NK-92 treated with Interleukin-12 subunit alpha and Interleukin-12 subunit beta, amount 100 ng/mL, for 24 hours (cell line): ENCODE measurements around the gene PHKG2.
A peak's percentile ranks its signal among the peaks of the same experiment; 100 is the strongest.

ENCODE experiments used
- DNase-seq: peaks from one replicate; lab custom pipeline; 2025; lab: John Stamatoyannopoulos, UW

The PHKG2 gene

DNA sequence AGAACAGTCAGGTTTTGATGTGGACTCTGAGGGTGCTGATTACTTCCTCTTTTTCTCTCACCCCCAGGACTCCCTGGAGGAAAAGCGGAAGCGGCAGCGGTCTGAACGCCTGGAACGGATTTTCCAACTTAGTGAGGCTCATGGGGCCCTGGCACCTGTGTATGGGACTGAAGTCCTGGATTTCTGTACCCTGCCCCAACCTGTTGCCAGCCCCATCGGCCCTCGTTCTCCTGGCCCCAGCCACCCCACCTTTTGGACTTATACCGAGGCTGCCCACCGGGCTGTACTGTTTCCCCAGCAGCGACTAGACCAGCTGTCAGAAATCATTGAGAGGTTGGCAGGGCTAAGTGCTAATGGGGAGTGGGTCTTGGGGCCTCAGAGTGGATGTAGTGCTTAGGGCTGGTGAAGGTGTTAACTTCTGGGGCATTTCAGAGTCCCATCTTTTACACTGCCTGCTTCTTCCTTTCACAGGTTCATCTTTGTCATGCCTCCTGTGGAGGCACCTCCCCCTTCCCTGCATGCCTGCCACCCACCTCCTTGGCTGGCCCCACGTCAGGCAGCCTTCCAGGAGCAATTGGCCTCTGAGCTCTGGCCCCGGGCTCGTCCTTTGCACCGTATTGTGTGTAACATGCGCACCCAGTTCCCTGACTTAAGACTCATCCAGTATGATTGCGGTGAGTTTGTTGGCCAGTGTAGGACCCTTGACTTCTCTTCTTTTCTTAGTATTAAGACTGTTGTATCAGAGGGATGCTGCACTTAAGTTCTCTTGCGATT, 19.1 kb upstream of the PHKG2 start:
- DNase-seq, result no peak

DNA sequence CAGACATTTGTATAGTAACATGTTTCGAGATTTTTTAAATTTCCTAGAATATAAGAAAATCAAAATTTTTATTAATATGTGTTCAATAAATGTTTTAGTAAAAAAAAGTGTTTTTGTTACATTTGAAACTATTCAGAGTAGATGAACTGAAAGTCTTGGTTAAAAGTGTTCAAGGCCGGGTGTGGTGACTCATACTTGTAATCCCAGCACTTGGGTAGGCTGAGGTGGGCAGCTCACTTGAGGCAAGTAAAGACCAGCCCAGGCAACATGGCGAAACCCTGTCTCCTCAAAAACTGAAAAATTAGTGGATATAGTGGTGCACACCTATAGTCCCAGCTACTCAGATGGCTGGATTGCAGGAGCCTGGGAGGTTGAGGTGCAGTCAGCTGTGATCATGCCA, 16.8 kb upstream of the PHKG2 start:
- DNase-seq, result no peak

DNA sequence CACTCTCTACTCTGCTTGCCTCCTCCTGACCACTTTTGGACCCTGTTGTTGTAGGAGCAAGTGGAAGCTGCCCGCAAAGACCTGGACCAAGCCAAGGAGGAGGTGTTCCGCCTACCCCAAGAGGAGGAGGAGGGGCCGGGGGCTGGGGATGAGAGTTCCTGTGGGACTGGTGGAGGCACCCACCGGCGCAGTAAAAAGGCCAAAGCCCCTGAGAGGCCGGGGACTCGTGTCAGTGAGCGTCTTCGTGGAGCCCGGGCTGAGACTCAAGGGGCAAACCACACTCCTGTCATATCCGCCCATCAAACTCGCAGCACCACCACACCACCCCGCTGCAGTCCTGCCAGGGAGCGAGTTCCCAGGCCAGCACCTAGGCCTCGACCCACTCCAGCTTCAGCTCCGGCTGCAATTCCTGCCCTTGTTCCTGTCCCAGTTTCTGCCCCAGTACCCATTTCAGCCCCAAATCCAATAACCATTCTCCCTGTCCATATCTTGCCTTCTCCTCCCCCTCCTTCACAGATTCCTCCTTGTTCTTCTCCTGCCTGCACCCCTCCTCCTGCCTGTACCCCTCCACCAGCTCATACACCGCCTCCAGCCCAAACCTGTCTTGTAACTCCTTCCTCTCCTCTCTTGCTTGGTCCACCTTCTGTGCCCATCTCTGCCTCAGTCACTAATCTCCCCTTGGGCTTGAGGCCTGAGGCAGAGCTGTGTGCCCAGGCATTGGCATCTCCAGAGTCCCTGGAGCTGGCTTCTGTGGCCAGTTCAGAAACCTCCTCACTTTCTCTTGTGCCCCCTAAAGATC, 11.0 kb upstream of the PHKG2 start:
- no peak for DNase-seq

DNA sequence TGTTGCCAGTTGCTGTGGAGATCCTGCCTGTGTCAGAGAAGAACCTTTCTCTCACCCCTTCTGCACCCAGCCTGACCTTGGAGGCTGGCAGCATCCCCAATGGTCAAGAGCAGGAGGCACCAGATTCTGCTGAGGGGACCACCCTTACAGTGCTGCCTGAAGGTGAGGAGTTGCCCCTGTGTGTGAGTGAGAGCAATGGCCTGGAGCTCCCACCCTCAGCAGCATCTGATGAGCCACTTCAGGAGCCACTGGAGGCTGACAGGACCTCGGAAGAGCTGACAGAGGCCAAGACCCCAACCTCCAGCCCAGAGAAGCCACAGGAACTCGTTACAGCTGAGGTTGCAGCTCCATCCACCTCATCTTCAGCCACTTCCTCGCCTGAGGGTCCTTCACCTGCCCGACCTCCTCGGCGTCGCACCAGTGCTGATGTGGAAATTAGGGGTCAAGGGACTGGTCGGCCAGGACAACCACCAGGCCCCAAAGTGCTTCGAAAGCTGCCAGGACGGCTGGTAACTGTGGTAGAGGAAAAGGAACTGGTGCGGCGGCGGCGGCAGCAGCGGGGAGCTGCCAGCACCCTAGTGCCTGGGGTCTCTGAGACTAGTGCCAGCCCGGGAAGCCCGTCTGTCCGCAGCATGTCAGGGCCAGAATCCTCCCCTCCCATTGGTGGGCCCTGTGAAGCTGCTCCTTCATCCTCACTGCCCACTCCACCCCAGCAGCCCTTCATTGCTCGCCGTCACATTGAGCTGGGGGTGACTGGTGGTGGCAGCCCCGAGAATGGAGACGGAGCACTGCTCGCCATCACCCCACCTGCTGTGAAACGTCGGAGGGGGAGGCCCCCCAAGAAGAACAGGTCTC, 10.2 kb upstream of the PHKG2 start:
- DNase-seq, result no peak

DNA sequence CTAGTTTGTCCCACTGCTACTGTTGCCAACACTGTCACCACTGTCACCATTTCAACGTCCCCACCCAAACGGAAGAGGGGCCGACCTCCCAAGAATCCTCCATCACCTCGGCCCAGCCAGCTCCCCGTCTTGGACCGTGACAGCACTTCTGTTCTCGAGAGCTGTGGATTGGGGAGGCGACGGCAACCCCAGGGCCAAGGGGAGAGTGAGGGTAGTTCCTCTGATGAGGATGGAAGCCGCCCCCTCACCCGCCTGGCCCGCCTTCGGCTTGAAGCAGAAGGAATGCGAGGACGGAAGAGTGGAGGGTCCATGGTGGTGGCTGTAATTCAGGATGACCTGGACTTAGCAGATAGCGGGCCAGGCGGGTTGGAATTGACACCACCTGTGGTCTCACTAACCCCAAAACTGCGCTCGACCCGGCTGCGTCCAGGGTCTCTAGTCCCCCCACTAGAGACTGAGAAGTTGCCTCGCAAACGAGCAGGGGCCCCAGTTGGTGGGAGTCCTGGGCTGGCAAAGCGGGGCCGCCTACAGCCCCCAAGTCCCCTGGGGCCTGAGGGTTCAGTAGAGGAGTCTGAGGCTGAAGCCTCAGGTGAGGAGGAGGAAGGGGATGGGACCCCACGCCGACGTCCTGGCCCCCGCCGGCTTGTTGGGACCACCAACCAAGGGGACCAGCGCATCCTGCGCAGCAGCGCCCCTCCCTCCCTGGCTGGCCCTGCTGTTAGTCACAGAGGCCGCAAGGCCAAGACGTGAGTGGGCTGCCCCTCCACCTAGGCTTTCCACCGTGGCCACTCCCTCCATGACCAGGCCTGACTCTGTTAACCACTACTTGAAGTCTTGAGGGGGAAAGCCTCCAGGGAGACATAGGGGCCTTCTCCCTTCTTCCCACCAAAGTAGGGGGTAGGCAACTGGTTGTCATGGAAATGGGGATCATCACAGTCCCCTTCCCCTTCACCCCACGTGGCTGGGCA, 9.0 kb upstream of the PHKG2 start:
- no peak for DNase-seq

DNA sequence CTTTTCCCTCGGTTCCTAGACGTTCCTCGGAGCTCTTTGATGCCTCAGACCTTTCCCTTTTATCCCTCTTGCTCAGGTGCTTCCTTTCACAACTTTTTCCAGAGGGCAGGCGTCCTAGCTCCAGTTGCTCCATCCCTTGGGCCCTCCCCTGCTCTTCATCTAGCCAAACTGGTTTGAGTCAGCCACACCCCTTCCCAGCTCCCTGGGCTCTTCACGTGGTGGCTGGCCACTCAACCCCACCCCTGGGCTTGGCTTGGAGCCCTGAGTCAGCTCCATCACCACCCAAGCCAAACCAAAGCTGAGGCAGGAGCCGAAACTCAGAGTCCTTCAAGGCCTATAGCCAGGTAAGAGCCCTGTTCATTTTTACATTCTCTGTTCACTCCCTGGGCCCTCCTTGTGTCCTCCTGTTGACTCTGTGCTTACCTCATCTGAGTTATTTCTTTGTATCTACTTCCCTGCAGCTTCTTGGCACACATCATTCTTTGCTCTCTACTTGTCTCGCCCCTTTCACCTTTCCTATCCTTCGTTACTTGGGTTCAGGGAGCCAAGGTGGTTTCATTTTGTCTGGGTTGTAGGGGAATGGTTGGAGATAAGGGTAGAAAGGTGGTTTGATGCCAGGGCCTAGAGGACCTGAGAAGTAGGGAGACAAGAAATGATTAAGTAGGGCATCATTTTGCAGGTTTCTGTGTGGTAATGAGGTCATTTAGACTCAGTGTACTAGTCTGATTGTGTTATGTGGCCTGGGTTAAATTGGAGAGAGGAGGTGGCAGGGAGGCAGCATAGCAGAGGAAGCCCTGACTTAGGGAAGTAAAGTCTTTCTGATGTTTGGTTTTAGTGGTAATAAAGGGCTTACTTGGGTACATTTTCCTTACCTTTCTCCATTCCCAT, 7.6 kb upstream of the PHKG2 start:
- DNase-seq, result no peak

DNA sequence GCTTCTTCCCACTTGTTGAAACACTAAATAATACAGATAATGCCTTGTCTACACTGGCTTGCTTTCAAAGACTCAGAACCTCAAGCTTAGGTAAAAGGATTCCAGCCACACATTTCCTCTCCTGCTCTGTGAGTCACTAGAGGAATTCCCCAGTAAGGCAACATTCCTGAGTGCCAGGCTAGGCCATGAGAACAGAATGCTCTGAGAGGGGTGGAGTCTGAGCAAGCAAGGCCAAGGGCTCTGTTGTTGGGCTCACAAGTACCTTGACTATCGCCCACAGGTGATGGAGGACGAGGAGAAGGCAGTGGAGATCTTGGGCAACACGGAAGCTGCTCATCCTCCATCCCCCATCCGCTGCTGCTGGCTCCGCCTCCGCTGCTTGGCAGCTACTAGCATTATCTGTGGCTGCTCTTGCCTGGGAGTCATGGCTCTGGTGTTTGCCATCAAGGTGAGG, 6.7 kb upstream of the PHKG2 start:
- DNase-seq, result no peak

DNA sequence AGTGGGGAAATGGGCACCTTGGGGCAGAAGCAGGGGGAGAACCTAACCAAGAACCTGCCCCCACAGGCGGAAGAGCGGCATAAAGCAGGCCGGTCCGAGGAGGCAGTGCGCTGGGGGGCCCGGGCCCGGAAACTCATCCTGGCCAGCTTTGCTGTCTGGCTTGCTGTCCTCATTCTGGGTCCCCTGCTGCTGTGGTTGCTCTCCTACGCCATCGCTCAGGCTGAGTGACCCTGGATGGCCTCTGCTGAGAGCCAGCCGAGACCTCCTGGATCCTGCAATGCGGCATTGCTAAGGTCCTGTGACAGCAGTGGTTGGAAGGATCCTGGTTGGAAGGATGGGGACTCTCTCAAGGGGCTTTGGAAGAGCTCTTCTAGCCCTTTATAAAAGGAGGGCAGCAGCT, 4.5 kb upstream of the PHKG2 start:
- no peak for DNase-seq

DNA sequence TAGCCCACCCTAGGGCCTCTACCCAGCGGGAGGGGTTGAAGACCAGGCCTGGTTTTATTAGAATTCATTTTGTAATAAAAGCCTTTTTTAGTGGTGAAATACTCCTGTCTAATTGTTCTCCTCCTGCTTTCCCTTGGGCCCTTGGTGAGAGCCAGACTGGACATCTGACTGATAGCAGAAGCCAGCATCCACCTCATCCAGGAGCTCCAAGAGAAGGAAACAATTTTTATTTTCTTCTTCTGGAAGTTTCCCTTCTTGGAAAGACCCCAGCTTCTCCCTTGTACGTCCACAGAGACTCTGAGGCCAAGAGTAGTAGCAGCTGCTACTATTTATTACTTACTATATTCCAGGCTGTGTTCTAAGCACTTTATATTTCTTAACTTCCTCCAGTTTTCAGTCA, 4.0 kb upstream of the PHKG2 start:
- DNase-seq, result no peak

DNA sequence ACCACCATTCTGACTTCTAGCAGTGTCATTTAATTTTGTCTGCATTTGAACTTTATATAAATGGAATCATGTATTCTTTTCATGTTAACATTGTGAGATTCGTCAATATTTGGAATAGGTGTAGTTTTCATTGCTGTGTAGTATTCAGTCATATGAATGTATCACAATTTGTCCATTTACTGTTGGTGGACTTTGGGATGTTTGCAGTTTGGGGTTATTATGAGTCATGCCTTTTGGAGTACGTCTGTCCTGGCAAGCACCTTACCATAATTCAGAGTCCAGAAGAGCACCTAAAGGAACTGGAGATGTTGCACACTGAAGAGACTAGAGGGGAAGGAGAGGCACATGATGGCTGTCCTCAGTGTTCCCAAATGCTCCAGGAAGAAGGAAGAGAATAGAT, 3.1 kb upstream of the PHKG2 start:
- DNase-seq, result no peak

DNA sequence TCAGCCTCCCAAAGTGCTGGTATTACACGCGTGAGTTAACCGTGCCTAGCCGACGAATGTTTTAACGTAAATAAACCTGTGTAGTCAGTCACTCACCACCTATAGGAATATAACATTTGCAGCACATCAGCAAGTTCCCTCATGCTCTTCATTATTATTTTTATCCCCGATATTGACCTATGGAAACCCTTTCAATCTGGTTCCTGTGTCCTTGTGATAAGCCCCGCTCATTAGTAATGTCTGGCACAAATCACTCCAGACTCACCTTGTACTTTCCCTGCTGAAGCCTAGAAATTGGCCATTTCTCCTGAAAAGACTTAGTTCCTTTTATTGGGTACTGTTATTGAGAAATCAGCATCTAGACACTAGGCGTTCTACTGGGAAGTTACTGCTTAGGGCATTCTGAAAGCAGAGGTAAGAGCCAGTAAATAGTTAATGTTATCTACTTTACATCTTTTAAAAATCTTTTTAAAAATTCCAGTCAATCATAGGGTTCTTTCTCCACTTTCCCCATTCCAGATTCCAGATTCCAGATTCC, 1.5 kb upstream of the PHKG2 start:
- no peak for DNase-seq

DNA sequence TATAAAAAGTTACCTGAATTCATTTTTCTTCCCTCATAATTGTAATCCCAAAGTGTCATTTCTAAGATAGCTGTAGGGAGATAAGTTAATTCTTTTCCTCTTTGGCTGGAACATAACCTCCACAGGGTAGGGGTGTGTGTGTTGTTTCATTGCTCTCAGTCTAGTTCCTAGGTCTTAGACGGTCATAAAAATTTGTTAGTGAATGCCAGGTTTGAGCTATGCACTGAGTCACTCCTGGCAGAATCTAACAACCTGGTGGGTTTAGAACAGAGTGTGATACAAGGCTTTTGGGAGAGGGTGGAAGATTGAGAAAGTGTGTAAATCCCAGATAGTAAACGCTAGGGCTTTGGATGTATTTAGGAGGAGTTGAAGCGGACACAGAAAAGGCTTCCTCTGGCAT, 894 bp upstream of the PHKG2 start:
- no peak for DNase-seq

DNA sequence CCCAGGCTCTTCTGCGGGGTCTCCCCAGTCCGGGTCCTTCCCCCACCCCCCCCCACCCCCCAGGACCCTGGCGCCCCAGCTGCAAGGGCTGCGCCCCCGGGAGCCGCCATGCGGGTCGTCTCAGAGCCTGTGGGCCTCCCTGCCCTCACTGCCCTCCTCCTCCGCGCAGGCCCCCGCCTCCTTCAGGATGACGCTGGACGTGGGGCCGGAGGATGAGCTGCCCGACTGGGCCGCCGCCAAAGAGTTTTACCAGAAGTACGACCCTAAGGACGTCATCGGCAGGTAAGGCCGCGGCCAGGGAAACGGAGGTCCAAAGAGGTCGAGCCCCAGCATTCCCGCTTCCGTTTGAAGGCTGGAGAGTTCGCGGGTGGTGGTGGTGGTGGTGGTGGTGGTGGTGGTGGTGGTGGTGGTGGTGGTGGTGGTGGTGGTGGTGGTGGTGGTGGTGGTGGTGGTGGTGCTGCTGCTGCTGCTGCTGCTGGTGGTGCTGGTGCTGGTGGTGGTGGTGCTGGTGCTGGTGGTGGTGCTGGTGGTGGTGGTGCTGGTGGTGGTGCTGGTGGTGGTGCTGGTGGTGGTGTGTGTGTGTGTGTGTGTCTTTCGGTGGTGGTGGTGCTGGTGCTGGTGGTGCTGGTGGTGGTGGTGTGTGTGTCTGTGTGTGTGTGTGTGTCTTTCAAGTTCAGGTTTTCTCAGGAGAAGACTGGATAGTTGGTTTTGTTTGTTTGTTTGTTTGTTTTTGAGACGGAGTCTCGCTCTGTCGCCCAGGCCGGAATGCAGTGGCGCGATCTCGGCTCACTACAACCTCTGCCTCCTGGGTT, 615 bp downstream of the PHKG2 start:
- peak; percentile 45 for DNase-seq

DNA sequence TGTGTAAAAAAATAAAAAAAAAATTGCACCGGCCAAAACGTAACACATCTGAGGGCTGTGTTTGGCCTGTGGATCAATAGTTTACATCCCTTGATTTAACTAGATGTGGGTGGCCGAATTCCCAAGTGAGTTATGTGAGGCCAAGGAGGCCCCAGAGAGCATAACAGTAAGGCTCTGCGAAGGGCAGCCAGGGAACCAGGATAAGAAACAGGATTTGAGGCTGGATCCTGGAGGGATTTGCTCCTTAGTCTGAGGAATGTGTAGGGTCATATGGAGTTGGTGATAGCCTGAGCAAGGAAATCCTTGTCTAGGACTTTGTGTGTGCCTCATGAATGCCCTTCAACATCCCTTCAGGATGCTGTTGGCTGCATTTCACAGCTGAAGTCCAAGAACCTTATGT, 2.0 kb downstream of the PHKG2 start:
- DNase-seq, result no peak

DNA sequence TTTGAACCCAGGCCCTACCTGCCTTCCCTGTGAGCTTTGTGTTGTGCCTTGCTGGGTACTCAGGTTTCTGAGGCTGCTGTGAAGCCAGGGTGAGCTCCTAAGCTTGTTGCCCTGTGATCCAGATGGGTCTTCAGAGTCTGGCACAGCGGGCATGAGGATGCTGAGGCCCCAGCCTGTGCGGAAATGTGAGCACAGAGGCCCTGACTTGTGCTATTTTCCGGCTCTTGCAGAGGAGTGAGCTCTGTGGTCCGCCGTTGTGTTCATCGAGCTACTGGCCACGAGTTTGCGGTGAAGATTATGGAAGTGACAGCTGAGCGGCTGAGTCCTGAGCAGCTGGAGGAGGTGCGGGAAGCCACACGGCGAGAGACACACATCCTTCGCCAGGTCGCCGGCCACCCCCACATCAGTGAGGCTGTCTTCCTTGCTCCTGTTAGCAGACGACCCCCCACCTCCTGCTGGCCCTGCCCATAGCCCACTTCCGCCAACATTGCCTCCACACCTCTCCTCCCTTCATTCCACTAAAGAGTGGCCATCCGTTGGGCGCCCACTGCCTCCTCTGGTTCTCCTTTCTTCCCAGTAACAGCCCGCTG, 2.7 kb downstream of the PHKG2 start:
- no peak for DNase-seq

DNA sequence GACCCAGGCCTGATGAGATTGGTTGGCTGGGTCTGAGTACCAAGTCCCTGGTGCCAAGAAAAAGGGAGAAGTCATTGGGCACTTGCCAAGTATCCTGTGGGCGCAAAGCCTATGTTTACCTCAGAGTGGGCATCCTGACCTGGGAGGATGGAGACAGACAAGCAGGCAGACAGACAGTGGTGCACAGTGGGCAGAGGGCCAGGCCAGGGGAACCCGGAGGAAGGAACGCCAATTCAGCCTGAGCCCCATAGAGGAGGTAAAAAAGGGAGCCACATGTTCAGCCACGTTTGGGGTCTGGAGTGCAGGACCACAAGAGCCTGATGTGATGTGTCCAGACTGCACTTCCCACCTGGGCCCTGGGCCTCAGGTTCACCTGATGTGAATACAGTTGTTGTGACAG, 5.4 kb downstream of the PHKG2 start:
- DNase-seq, result no peak

DNA sequence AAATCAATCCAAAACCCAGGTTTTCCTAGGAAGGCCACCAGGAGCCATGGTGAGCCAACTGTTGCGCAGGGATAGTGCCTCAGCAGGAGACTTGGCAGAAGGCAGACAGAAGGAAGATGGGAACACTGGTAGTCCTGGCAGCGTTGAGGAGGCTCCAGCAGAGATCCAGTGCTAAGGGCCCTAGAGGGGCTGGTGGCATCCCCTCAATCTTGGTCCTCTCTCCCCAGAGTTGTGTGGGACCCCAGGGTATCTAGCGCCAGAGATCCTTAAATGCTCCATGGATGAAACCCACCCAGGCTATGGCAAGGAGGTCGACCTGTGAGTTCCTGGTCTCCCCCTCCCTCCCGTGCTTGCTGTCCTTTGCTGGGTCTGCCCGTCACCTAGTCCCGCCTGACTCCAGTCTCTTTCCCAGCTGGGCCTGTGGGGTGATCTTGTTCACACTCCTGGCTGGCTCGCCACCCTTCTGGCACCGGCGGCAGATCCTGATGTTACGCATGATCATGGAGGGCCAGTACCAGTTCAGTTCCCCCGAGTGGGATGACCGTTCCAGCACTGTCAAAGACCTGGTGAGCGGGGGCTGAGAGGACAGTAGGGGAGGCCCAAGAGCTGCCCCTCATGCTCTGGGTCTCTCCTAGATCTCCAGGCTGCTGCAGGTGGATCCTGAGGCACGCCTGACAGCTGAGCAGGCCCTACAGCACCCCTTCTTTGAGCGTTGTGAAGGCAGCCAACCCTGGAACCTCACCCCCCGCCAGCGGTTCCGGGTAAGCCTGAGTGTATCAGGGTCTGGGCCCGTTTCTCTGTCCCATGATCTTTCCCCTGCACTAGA, 7.9 kb downstream of the PHKG2 start:
- DNase-seq, result no peak

DNA sequence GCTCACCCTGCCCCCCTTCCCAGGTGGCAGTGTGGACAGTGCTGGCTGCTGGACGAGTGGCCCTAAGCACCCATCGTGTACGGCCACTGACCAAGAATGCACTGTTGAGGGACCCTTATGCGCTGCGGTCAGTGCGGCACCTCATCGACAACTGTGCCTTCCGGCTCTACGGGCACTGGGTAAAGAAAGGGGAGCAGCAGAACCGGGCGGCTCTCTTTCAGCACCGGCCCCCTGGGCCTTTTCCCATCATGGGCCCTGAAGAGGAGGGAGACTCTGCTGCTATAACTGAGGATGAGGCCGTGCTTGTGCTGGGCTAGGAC, 8.5 kb downstream of the PHKG2 start:
- no peak for DNase-seq
